NT2/D1 (cell line): ENCODE data around the gene ATG2B.

Source experiments
- SUZ12 ChIP-seq: IDR thresholded peaks from 2 replicates; pipeline ENCODE4 v1.6.1; 2011; ENCODE audit not compliant: insufficient read length, insufficient read depth; ENCODE audit errors: extremely low read depth
- YY1 ChIP-seq: IDR thresholded peaks from 2 replicates; pipeline ENCODE4 v1.6.1; 2011; ENCODE audit not compliant: insufficient read length, insufficient read depth
- ZNF274 ChIP-seq: IDR thresholded peaks from 2 replicates; pipeline ENCODE4 v1.6.1; 2011; ENCODE audit warnings: mild to moderate bottlenecking, low read depth, low read length

DNA sequence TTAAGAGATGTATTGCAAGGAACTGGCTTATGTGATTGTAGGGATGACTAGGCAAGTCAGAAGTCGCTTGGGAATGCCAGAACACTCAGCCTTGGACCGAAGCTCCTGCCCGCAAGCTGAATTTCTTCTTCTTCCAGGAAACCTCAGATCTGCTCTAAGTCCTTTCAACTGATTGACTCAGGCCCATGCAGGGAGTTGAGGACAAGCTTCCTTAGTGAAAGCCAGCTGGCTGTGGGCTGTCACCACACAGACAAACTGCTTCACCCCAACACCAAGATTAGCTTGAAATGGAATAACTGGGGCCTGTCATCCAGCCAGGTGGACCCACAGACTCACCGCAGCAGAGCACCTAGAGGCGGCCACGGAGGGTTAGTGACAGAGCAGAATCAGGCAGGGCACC, 133.8 kb downstream of the ATG2B start:
- TF ChIP-seq YY1: no peak
- TF ChIP-seq SUZ12: no peak
- no peak for TF ChIP-seq ZNF274
